Skin epidermis (tissue), 12 donors: Measurements from ENCODE around the gene RCL1.
A peak's percentile ranks its signal among the peaks of the same experiment; 100 is the strongest.
"Not testable (repeated sequence)": the region's sequence is repeated elsewhere in the genome, so short reads cannot be mapped to it uniquely, and the experiment has no call there.

ENCODE experiments used
- H3K27ac ChIP-seq, 21 experiments: fragments of 200-600 bp; sonication (generic) in 11 of 21; one replicate each; pipeline ENCODE4 v1.5.0; 2020; ENCODE audit warnings: mild to moderate bottlenecking in 3 of 21, inconsistent platforms in 2 of 21, moderate library complexity in 2 of 21
- H3K4me3 ChIP-seq, 7 experiments: fragments of 200-600 bp; sonication (generic) in 2 of 7; one replicate each; pipeline ENCODE4 v1.5.0; 2020; ENCODE audit warnings: inconsistent platforms in 2 of 7, mild to moderate bottlenecking in 2 of 7, moderate library complexity in 1 of 7

RCL1 gene

GRCh38 chr9:4864234-4864661 is 71.5 kb downstream of the RCL1 start:
- Histone ChIP-seq H3K4me3 (no peak overlapping the region), H3K27ac (no peak overlapping the region)

- no peak overlapping the region for H3K4me3 ChIP-seq
Observed at GRCh38 chr9:4864698-4865097, 72.0 kb downstream of the RCL1 start.

GRCh38 chr9:4865681-4866080 is 72.9 kb downstream of the RCL1 start:
- H3K27ac ChIP-seq, result no peak overlapping the region

More at GRCh38 chr9:4864698-4865097, 72.0 kb downstream of the RCL1 start:
- H3K27ac ChIP-seq, result no peak overlapping the region

GRCh38 chr9:4866239-4866969 is 73.7 kb downstream of the RCL1 start:
- Histone ChIP-seq H3K27ac (peak overlapping the region in 2 of 21 experiments; percentile 2 to 8), H3K4me3 (no peak overlapping the region)

More at GRCh38 chr9:4865681-4866080, 72.9 kb downstream of the RCL1 start:
- H3K4me3 ChIP-seq, result no peak overlapping the region

DNA sequence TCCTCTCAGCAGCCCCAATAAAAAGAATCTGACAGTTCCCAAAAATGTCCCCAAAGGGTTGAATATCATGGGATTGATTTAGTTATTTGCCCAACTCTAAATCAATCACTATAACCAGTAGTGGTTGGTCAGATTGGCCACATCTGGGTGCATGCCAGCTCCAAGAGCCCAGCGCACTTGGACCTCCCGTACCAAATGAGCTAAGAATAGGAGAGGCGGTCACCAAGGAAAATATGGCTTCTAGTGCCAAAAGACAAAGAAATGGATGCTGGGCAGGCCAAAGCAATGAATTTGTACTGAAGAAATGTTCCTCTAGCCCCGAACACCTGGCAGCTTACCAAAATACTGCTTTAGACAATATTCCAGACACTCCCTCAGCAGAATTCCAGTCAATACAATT is 80.3 kb downstream of the RCL1 start:
- Histone ChIP-seq H3K4me3 (no peak overlapping the region), H3K27ac (no peak overlapping the region)

DNA sequence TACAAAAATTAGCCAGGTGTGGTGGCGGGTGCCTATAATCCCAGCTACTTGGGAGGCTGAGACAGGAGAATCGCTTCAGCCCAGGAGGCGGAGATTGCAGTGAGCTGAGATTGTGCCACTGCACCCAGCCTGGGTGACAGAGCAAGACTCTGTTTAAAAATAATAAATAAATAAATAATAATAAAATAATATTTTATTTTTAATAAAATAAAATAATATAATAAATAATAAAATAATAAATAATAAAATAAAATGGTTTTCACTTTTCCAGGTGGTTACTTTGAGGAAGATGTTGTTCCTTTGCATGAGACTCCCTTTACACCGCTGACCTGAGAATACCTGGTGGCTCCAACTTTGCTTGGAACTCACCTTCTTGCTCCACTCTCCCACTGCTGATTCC is 82.8 kb downstream of the RCL1 start:
- no peak overlapping the region for H3K4me3 ChIP-seq
- H3K27ac ChIP-seq, result no peak overlapping the region

DNA sequence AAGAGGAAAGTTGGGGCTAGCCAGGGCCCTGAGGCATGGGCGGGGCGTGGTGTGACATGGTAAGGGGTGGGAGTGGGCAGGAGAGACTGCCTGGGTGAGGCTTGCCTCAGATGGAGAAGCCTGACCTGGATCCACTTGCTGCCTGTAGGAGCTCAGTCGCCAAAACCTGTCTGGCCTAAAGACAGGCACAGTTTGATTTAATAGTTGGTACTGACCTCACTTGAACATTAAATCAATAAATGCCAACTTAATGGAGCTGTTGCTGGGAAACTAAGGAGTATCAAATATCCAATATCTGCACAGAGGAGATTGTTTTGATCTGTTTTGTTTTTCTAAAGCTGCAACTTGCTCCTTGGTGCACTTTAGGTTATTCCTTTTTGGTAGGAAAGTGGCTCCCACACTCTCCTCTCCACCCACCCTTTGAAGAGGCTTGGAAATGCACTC is 86.4 kb downstream of the RCL1 start:
- no peak overlapping the region for H3K4me3 ChIP-seq

DNA sequence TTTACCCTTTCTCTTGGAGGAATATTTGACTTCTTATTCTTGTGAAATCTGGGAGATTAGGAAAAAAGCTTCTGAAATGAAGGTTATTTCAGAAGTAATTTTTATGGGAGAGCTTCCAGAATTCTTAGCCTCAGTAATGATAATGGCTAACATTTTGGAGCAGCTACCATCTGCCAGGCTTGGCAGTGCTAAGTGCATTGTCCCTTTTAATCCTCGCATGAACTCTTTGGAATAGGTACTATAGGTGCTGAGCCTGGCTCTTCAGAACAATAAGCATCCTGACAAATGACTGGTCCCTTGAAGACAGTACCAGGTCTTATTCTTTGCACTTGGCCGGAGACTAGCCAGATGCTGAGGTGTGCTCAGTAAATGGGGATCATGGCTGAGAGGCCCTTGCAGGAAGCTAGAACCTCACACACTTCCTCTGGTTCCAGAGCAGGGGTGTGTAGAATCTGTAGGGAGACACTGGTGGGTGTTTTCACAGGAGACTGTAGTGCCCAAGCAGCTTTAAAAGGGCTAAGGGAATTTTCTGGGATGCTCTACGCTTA is 90.7 kb downstream of the RCL1 start:
- no peak overlapping the region for H3K4me3 ChIP-seq
- H3K27ac ChIP-seq, result no peak overlapping the region

More for the DNA sequence above, 86.4 kb downstream of the RCL1 start:
- H3K27ac ChIP-seq, result no peak overlapping the region

GRCh38 chr9:4886698-4887097 is 94.0 kb downstream of the RCL1 start:
- Histone ChIP-seq H3K27ac (peak overlapping the region in 6 of 21 experiments; percentile 1 to 61 (median 16)), H3K4me3 (no peak overlapping the region)

- H3K27ac ChIP-seq, result peak overlapping the region in 4 of 21 experiments; percentile 1 to 36 (median 16)
- H3K4me3 ChIP-seq, result no peak overlapping the region
Observed at GRCh38 chr9:4887556-4887955, 94.8 kb downstream of the RCL1 start.

DNA sequence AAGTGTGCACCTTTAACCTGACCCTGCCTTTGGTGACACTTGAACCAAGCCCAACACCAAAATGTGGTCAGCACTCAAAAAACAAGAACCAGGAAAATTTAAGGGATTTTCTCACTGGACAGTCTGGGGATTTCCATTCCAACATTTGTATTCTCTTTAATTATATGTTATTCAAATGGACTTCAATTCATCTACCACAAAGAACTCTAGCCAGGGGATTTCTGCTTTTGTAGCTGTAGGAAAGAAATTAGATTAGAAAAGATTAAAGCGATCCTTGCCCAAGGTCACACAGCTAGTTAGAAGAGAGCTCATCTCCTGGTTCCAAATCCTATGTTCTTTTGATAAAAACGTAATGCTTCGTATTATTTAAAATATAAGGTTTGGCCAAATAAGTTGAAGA is 97.5 kb downstream of the RCL1 start:
- Histone ChIP-seq H3K27ac (no peak overlapping the region), H3K4me3 (no peak overlapping the region)

DNA sequence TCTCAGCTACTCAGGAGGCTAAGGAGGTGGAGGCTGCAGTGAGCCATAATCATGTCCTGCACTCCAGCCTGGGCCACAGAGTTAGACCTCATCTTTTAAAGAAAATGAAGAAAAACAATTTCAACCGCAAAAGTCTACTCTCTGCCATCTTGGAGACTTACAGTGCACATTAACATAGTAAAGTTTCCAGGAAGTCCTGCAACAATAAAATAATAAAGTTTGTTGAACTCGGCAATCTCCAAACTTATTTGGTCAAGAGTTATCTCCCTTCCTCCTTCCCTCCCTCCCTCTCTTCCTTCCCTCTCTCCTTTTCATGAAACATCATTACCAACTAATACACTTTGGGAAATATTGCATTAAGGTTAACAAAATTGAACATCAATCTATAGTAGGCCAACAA is 98.2 kb downstream of the RCL1 start:
- Histone ChIP-seq H3K27ac (no peak overlapping the region), H3K4me3 (no peak overlapping the region)

- Histone ChIP-seq H3K27ac (no peak overlapping the region), H3K4me3 (no peak overlapping the region)
Observed at GRCh38 chr9:4891674-4892073, 98.9 kb downstream of the RCL1 start.

GRCh38 chr9:4892501-4893194 is 99.9 kb downstream of the RCL1 start:
- no peak overlapping the region for H3K27ac ChIP-seq

GRCh38 chr9:4894076-4894475 is 101.3 kb downstream of the RCL1 start:
- no peak overlapping the region for H3K4me3 ChIP-seq
- no peak overlapping the region for H3K27ac ChIP-seq

More at GRCh38 chr9:4892501-4893194, 99.9 kb downstream of the RCL1 start:
- H3K4me3 ChIP-seq, result no peak overlapping the region

- not testable (repeated sequence) for H3K27ac ChIP-seq, H3K4me3 ChIP-seq
Observed at GRCh38 chr9:4899853-4900252, 107.1 kb downstream of the RCL1 start.

DNA sequence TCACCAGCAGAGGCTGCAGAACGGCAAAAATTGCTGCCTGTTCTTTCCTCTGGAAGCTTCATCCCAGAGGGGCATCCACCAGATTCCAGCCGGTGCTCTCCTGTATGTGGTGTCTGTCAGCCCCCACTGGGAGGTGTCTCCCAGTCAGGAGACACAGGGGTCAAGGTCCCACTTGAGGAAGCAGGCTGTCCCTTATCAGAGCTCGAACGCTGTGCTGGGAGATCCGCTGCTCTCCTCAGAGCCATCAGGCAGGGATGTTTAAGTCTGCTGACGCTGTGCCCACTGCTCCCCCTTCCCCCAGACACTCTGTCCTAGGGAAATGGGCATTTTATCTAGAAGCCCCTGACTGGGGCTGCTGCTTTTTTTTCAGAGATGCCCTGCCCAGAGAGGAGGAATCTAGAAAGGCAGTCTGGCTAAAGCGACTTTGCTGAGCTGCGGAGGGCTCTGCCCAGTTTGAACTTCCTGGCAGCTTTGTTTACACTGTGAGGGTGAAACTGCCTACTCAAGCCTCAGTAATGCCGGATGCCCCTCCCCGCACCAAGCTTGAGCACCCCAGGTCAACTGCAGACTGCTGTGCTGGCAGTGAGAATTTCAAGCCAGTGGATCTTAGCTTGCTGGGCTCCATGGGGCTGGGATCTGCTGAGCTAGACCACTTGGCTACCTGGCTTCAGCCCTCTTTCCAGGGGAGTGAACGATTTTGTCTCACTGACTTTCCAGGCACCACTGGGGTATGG is 108.8 kb downstream of the RCL1 start:
- H3K27ac ChIP-seq, result peak overlapping the region in 2 of 21 experiments; percentile 26 to 37
- H3K4me3 ChIP-seq, result not testable (repeated sequence)

DNA sequence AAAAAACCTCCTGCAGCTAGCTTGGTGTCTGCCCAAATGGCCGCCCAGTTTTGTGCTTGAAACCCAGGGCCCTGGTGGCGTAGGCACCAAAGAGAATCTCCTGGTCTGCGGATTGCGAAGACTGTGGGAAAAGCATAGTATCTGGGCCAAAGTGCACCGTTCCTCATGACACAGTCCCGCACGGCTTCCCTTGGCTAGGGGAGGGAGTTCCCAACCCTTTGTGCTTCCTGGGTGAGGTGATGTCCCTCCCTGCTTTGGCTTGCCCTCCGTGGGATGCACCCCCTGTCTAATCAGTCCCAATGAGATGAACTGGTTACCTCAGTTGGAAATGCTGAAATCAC is 109.4 kb downstream of the RCL1 start:
- Histone ChIP-seq H3K4me3 (no peak overlapping the region), H3K27ac (peak overlapping the region in 2 of 21 experiments; percentile 26 to 37)

- H3K4me3 ChIP-seq, result no peak overlapping the region
Observed at GRCh38 chr9:4904322-4905134, 111.8 kb downstream of the RCL1 start.

More at GRCh38 chr9:4904322-4905134, 111.8 kb downstream of the RCL1 start:
- peak overlapping the region in 3 of 21 experiments; percentile 11 to 44 (median 38) for H3K27ac ChIP-seq
